Activated naive CD4-positive, alpha-beta T cell treated with Interleukin-2 at 50 U/mL for 16 hours (primary cell): ENCODE measurements around the gene COL27A1.

ENCODE experiments used
- DNase-seq: peaks from one replicate; pipeline ENCODE4 v3.0.0-alpha.2; 2020

Gene COL27A1

GRCh38 chr9:114275246-114276004 lies 120.1 kb downstream of the COL27A1 start:
- DNase-seq = no peak

DNA sequence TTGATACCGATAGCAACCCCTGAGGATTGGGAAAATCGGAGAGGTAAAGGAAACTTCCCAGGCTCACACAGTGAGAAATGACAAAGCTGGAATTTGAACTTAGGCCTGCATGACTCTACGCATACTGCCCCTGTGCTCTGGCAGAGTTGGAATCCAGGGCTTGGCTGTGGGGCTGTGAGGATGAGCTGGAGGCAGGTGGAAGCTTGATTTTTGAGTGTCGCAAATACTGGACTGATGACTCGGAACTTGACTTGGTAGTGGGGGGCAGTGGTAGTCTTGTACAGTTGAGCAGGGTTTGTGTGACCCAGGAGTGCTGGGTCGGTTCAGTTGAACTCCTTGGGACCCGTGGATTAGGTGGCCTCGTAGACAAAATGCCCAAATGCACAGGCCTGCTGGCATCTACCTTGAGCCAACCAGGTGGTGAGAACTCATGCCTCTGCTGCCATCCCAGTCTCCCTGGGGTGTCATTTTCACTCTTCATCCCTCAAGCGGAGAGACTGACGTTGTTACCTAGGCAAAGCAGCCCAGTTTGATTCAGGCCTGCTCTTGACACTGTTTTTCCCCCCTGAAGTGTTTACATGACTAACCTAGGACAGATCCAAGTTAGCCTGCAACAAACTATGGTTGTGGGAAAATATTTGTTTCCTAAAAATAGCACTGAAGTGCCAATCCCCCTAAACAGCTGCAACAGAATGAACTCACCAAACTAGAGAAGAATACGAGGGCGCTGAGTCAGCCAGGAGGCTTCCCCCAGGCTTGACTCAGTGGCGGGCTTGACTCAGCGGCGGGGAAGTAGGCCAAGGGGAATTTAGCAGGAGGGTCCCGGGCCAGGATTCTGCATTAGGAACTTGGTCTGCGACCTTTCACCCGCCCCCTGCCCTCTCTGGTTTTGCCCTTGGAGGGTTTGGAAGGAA lies 121.8 kb downstream of the COL27A1 start:
- no peak for DNase-seq

DNA sequence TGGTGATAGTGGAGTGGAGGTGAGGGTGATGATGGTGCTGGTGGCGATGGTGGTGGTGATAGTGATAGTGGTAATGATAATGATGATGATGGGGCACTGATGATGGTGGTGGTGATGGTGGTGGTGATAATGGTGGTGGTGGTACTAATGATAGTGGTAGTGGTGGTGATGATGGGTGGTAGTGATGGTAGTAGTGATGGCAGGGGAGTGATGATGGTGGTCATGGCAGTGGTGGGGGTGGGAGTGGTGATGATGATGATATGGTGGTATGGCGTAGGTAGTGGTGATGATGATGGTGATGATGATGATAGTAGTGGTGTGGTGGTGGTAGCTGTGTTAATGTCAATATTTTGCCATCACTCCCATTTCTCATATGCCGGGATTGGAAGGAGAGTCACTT lies 123.0 kb downstream of the COL27A1 start:
- no peak for DNase-seq

- DNase-seq = no peak
Measured at GRCh38 chr9:114278881-114279570, 123.7 kb downstream of the COL27A1 start.

DNA sequence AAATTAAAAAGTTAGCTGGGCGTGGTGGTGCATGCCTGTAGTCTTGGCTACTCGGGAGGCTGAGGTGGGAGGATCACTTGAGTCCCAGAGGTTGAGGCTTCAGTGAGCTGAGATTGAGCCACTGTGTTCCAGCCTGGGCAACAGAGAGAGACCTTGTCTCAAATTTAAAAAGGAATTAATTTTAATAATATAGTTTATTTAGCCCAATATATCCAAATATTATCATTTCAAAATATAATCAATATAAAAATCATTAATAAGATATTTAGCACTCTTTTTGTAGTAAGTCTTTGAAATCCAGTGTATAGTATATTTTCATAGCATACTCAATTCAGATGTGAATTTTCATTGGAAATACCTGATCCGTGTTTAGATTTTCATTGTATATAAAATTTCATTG lies 124.4 kb downstream of the COL27A1 start:
- no peak for DNase-seq

GRCh38 chr9:114280636-114281472 lies 125.5 kb downstream of the COL27A1 start:
- DNase-seq = no peak

- no peak for DNase-seq
Measured at GRCh38 chr9:114281473-114282103, 126.3 kb downstream of the COL27A1 start.

DNA sequence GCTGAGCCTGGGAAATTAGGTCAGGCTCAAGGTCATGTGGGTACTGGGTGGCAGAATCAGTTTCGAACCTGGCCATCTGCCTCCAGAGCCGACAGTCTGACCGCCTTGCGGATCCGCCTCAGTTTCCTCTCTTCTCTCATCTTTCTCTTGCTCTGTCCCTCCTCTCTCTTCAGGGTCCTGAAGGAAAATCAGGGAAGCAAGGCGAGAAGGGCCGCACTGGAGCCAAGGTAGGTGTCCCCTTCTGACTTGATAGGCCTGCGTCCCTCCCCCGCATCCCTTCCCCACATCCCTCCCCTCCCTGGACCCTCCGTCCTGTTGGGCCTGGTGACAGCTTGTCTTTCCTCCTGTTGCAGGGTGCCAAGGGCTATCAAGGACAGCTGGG lies 126.8 kb downstream of the COL27A1 start:
- no peak for DNase-seq

- DNase-seq = no peak
Measured at GRCh38 chr9:114282507-114282906, 127.2 kb downstream of the COL27A1 start.

DNA sequence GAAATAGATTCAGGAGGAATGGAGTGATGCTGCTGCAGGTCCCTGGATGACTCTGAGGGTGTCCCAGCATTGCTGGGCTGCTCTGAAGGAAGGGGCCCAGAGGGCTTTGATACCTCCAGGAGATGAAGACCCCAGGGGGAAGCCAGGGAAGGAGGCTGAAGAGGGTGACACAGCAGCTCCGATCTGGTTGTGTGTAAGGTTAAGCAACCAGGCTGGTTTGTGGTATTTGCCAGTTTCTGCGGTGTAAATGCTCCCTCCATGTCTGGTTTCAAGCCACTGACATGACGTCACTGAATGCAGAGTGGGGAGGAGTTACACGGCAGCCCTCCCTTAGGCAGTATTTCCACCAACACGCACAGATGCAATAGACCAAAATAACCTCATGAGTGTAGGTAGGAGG lies 127.6 kb downstream of the COL27A1 start:
- DNase-seq = no peak

GRCh38 chr9:114283551-114284111 lies 128.3 kb downstream of the COL27A1 start:
- DNase-seq = no peak

GRCh38 chr9:114284316-114285060 lies 129.2 kb downstream of the COL27A1 start:
- DNase-seq = no peak

GRCh38 chr9:114285166-114285867 lies 130.0 kb downstream of the COL27A1 start:
- DNase-seq = no peak

DNA sequence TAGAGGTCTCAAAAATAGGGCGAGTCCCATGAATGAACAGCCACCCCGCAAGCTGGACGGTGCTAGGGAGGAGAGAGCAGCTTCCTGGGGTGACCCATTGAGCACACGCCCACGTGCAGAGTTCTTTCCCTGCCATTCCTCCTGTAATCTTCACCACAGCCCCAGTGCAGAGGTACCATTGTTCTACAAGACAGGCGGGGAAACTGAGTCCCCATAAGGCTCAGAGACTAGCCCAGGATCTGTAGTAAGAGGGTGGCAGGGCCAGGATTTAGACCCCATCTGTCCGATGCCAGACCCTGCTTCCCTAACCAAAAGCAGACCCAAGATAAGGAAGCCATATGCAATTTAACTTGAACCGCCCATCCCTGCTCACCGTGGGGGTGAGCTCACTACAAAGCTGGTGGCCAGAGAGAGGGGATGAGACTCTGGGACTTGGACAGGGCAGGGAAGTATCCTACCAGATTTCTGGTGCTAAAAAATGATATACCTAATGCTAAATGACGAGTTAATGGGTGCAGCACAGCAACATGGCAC lies 130.9 kb downstream of the COL27A1 start:
- DNase-seq = no peak

DNA sequence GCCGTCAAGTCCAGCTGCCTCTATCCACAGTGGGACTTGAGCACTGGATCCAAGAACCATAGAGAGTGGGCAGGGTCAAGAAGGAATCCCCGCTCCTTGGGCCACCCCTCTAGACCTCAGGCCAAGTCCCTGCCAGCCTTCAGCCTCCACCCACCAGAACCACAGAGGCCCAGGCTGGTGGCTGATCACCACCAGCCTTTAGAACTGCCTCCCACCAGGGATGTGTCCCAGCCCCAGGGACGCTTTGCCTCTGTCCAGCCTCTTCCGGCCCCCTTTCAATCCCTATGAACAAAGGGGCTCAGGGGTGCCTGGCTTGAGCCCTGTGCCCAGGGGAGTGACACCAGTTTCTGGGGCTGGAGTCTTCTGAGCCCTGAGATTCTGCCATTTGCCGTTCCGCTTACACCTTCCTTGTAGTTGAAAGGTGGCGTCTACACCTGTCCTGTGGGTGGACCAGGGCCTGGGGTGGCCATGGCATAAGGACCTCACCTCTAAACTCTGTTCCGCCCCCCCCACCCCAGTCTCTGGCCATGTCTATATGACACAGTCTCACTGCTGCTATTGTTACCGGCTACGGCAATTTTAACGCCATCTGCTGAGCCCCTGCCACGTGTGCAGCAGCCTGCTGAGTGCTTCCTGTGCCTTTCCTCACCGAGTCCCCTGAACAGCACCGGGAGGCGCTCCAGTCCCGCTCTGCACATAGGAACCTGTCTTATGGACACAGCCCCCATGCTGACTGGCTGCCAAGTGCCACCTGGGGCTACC lies 131.8 kb downstream of the COL27A1 start:
- DNase-seq = no peak

- DNase-seq = no peak
Measured at GRCh38 chr9:114287763-114288192, 132.4 kb downstream of the COL27A1 start.

GRCh38 chr9:114288193-114289091 lies 133.1 kb downstream of the COL27A1 start:
- no peak for DNase-seq

GRCh38 chr9:114289106-114289505 lies 133.8 kb downstream of the COL27A1 start:
- no peak for DNase-seq
